Nephron progenitor cell (in vitro differentiated cells): ENCODE measurements around the gene MYF6.

Experiments
- DNase-seq: peaks from one replicate; pipeline ENCODE4 v3.0.0; 2021
- H3K27ac Mint-ChIP-seq: 2 replicates; pipeline ENCODE4 v1.8.0; 2021; ENCODE audit warnings: mild to moderate bottlenecking, moderate library complexity, mixed read lengths
- H3K27me3 Mint-ChIP-seq: 2 replicates; pipeline ENCODE4 v1.8.0; 2021; ENCODE audit warnings: mild to moderate bottlenecking, low read depth, mixed read lengths; ENCODE audit not compliant: poor library complexity
- H3K36me3 Mint-ChIP-seq: 2 replicates; pipeline ENCODE4 v1.8.0; 2021; ENCODE audit warnings: low read depth, mixed read lengths
- H3K4me1 Mint-ChIP-seq: 2 replicates; pipeline ENCODE4 v1.8.0; 2021; ENCODE audit warnings: mixed read lengths
- H3K4me3 Mint-ChIP-seq: 2 replicates; pipeline ENCODE4 v1.8.0; 2021; ENCODE audit warnings: mild to moderate bottlenecking, moderate library complexity, mixed read lengths
- H3K9me3 Mint-ChIP-seq: 2 replicates; pipeline ENCODE4 v1.8.0; 2021; ENCODE audit warnings: mild to moderate bottlenecking, moderate library complexity, mixed read lengths
- TF ChIP-seq, protein P1 (sequence below): fragments of 200-600 bp; sonication (generic); IDR thresholded peaks from 2 replicates; pipeline ENCODE4 v1.5.0; 2021; ENCODE audit warnings: antibody characterized with exemption

Gene MYF6

DNA sequence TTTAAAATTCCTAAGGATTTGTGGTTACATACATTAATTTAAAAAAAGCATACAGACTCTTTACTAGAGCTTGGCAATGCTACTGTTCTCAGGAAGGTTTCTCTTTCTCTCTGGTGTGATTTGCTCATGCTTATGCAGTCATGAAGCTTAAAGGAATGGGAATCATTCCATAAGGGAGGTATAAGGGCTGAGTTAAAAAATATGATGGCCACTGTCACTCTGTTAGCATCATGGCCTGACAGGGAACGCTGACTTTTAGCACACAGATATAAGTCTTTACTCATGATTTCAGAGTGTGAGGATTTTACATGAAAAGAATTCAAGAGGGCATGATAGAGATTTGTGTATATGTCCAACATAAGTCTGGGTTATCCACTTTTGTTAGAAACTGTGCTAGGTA, 13.1 kb downstream of the MYF6 start:
- DNase-seq = no peak
- Mint-ChIP-seq H3K4me3 (no peak overlapping the region), H3K9me3 (no peaks in the 10 kb centered on the region), H3K4me1 (peaks cover 13% of the 10 kb centered on the region), H3K27ac (no peak overlapping the region), H3K27me3 (peaks cover 18% of the 10 kb centered on the region), H3K36me3 (no peaks in the 10 kb centered on the region)
- TF ChIP-seq, protein P1, sequence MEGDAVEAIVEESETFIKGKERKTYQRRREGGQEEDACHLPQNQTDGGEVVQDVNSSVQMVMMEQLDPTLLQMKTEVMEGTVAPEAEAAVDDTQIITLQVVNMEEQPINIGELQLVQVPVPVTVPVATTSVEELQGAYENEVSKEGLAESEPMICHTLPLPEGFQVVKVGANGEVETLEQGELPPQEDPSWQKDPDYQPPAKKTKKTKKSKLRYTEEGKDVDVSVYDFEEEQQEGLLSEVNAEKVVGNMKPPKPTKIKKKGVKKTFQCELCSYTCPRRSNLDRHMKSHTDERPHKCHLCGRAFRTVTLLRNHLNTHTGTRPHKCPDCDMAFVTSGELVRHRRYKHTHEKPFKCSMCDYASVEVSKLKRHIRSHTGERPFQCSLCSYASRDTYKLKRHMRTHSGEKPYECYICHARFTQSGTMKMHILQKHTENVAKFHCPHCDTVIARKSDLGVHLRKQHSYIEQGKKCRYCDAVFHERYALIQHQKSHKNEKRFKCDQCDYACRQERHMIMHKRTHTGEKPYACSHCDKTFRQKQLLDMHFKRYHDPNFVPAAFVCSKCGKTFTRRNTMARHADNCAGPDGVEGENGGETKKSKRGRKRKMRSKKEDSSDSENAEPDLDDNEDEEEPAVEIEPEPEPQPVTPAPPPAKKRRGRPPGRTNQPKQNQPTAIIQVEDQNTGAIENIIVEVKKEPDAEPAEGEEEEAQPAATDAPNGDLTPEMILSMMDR = no peak

DNA sequence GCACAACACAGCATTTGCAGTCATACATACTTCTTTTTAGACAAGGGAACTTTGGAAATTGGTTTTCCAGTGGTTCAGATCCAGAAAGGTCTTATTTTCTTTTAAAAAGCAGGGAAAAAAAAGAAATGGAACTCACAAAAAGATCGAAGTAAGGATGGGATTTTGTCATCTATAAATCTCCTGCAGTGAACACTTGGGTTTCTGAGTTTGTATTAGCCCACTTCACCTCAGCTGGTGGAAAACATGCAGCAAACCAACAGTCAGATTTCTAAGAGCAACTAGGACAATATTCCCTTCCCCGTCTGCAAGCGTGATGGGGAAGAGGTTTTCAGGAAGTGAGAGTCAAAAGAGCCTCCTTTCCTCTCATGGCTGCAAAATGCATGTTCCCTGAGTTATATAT, 13.9 kb downstream of the MYF6 start:
- H3K4me3 Mint-ChIP-seq = no peak overlapping the region
- H3K27ac Mint-ChIP-seq = no peak overlapping the region
- no peaks in the 10 kb centered on the region for H3K36me3 Mint-ChIP-seq
- peaks cover 6% of the 10 kb centered on the region for H3K4me1 Mint-ChIP-seq
- H3K9me3 Mint-ChIP-seq = no peaks in the 10 kb centered on the region
- TF ChIP-seq, protein P1 = no peak
- peaks cover 11% of the 10 kb centered on the region for H3K27me3 Mint-ChIP-seq
- DNase-seq = no peak

DNA sequence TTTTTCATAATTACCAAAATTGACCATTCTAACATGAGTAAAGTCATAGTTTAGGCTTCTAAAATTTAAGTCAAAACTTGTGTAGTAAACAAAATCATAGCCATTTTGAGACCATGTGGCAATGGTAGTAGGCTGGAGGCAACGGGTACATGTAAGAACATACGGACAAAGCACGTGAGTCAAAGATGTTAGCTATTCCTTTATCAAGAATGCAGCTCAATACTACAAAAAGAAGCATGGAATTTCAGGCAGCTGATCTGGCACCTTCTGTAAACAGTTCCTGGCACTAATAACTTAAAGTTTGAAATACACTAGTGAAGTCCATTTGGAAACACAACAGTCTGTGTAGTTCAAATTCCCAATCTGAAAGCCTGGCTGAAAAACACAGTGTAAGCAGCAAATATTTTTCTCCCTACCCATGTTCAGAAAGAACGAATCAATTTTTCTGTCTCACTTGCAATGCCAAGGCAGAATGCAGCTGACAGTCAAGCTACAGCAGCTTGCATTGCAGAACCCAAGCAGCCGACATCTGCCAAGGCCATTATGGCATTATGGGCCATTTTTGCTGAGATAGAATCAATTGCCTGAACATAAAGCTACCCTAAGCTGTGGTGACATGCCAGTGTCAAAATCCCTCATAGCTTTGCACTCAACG, 38.5 kb downstream of the MYF6 start:
- no peak for DNase-seq
- peaks cover 5% of the 10 kb centered on the region for H3K27me3 Mint-ChIP-seq
- no peaks in the 10 kb centered on the region for H3K9me3 Mint-ChIP-seq
- H3K4me1 Mint-ChIP-seq = peaks cover 6% of the 10 kb centered on the region
- no peak overlapping the region for H3K4me3 Mint-ChIP-seq
- TF ChIP-seq, protein P1 = no peak
- no peak overlapping the region for H3K27ac Mint-ChIP-seq
- H3K36me3 Mint-ChIP-seq = no peaks in the 10 kb centered on the region

DNA sequence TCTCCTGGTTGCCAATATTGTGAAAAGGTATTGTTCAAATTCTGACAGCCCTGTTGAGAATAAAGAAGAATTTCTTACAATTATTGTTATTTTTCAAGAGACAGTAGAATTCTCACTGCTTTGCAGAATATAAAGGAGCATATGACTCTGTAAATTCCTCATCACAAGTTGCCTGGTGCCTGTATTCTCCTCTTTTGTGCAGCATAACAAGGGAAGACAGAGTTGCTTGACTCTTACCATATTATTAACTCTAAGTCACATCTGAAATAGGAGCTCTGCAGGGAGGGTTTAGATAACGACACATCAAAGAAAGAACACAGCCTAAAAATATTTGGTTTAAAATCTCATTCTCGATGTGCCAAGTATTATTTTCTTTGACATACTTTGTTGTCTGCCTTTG, 40.4 kb downstream of the MYF6 start:
- Mint-ChIP-seq H3K27ac (no peak overlapping the region), H3K4me3 (no peak overlapping the region), H3K36me3 (no peaks in the 10 kb centered on the region), H3K4me1 (no peaks in the 10 kb centered on the region), H3K9me3 (no peaks in the 10 kb centered on the region), H3K27me3 (peaks cover 5% of the 10 kb centered on the region)
- TF ChIP-seq, protein P1 = no peak
- DNase-seq = no peak

DNA sequence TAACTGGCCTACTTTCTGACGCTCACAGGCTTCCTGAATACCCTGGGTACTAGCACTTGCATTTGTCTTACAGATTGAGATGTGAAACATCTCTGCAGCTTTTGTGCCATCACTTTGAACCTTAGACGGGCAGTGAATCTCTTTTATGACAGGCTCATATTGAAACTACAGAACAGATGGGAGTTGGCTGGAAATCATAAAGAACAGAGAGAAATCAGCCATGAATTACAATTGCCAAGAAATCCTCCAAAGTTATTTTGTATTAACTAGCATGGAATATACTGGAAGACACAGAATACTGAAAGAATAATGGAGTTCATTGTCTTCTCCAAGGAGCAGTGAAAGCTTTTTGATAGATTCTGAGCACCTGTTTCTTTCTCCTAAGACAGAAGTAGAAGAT, 42.0 kb downstream of the MYF6 start:
- no peak overlapping the region for H3K4me3 Mint-ChIP-seq
- H3K27ac Mint-ChIP-seq = no peak overlapping the region
- H3K36me3 Mint-ChIP-seq = no peaks in the 10 kb centered on the region
- H3K9me3 Mint-ChIP-seq = no peaks in the 10 kb centered on the region
- no peak for DNase-seq
- TF ChIP-seq, protein P1 = no peak
- no peaks in the 10 kb centered on the region for H3K4me1 Mint-ChIP-seq
- H3K27me3 Mint-ChIP-seq = peaks cover 5% of the 10 kb centered on the region

DNA sequence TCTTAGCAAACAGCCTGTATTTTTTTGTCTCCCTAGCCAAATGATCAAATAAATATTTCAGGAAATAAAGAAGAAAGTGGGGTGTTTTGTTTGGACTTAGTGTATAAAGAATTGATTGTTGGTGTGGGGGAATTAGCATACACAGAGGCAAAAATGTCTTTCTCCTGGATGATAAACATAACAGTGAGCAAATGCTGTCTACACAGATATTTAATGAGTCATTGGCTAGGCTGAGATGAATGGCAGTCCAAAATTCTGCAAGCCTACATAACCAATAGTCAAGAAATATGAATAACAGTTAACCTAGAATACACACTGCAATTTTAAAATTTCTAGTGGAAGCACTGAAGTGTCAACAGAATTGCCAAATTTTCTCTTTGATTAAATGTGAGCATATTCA, 45.0 kb downstream of the MYF6 start:
- Mint-ChIP-seq H3K4me3 (no peak overlapping the region), H3K27ac (no peak overlapping the region), H3K4me1 (no peaks in the 10 kb centered on the region), H3K9me3 (no peaks in the 10 kb centered on the region), H3K27me3 (peaks cover 5% of the 10 kb centered on the region), H3K36me3 (no peaks in the 10 kb centered on the region)
- TF ChIP-seq, protein P1 = no peak
- DNase-seq = no peak
